ENCODE measurements around the gene ANKRD33.
"Not testable (repeated sequence)": the region's sequence is repeated elsewhere in the genome, so short reads cannot be mapped to it uniquely, and the experiment has no call there.

The ANKRD33 gene

GRCh38 chr12:51885294-51886020, 2.4 kb upstream of the ANKRD33 start:
- H3K4me1 ChIP-seq (ENCODE audit: control insufficient read depth in 1 of 2, insufficient read depth in 2 of 2, low read length in 2 of 2); H3K27me3 ChIP-seq (ENCODE audit: low read depth, low read length); H3K27ac ChIP-seq (ENCODE audit: low read length); H3K4me3 ChIP-seq (ENCODE audit: low read depth in 1 of 2, low read length in 2 of 2); H3K9me3 ChIP-seq (ENCODE audit: control insufficient read depth in 1 of 2, low read length in 2 of 2); H3K36me3 ChIP-seq (ENCODE audit: control insufficient read depth in 1 of 2, insufficient read depth in 2 of 2, low read length in 2 of 2): not testable (repeated sequence)

GRCh38 chr12:51886021-51886710, 1.7 kb upstream of the ANKRD33 start:
- H3K4me3 ChIP-seq (ENCODE audit: low read depth in 1 of 2, low read length in 2 of 2), result no peak overlapping the region
- H3K27ac ChIP-seq (ENCODE audit: low read length), result peak overlapping the region; percentile 21
- no peaks in the 10 kb centered on the region for H3K27me3 ChIP-seq (ENCODE audit: low read depth, low read length)
- H3K9me3 ChIP-seq (ENCODE audit: control insufficient read depth in 1 of 2, low read length in 2 of 2), result no peaks in the 10 kb centered on the region
- no peaks in the 10 kb centered on the region for H3K36me3 ChIP-seq (ENCODE audit: control insufficient read depth in 1 of 2, insufficient read depth in 2 of 2, low read length in 2 of 2)
- peaks cover 0 to 5% of the 10 kb centered on the region in 2 donors for H3K4me1 ChIP-seq (ENCODE audit: control insufficient read depth in 1 of 2, insufficient read depth in 2 of 2, low read length in 2 of 2)

- Histone ChIP-seq H3K9me3 (ENCODE audit: control insufficient read depth in 1 of 2, low read length in 2 of 2) (no peaks in the 10 kb centered on the region), H3K36me3 (ENCODE audit: control insufficient read depth in 1 of 2, insufficient read depth in 2 of 2, low read length in 2 of 2) (no peaks in the 10 kb centered on the region)
Observed at GRCh38 chr12:51888316-51889215, 663 bp downstream of the ANKRD33 start.

GRCh38 chr12:51889216-51890132, 1.6 kb downstream of the ANKRD33 start:
- Histone ChIP-seq H3K9me3 (ENCODE audit: control insufficient read depth in 1 of 2, low read length in 2 of 2) (no peaks in the 10 kb centered on the region), H3K4me3 (ENCODE audit: low read depth in 1 of 2, low read length in 2 of 2) (no peak overlapping the region), H3K4me1 (ENCODE audit: control insufficient read depth in 1 of 2, insufficient read depth in 2 of 2, low read length in 2 of 2) (peaks cover 0 to 5% of the 10 kb centered on the region in 2 donors), H3K27ac (ENCODE audit: low read length) (no peak overlapping the region), H3K36me3 (ENCODE audit: control insufficient read depth in 1 of 2, insufficient read depth in 2 of 2, low read length in 2 of 2) (no peaks in the 10 kb centered on the region), H3K27me3 (ENCODE audit: low read depth, low read length) (no peaks in the 10 kb centered on the region)

More at GRCh38 chr12:51888316-51889215, 663 bp downstream of the ANKRD33 start:
- Histone ChIP-seq H3K27ac (ENCODE audit: low read length) (no peak overlapping the region), H3K27me3 (ENCODE audit: low read depth, low read length) (no peaks in the 10 kb centered on the region), H3K4me1 (ENCODE audit: control insufficient read depth in 1 of 2, insufficient read depth in 2 of 2, low read length in 2 of 2) (peaks cover 0 to 5% of the 10 kb centered on the region in 2 donors), H3K4me3 (ENCODE audit: low read depth in 1 of 2, low read length in 2 of 2) (no peak overlapping the region)

- Histone ChIP-seq H3K9me3 (ENCODE audit: control insufficient read depth in 1 of 2, low read length in 2 of 2) (no peaks in the 10 kb centered on the region), H3K36me3 (ENCODE audit: control insufficient read depth in 1 of 2, insufficient read depth in 2 of 2, low read length in 2 of 2) (no peaks in the 10 kb centered on the region), H3K27me3 (ENCODE audit: low read depth, low read length) (no peaks in the 10 kb centered on the region), H3K4me3 (ENCODE audit: low read depth in 1 of 2, low read length in 2 of 2) (no peak overlapping the region), H3K4me1 (ENCODE audit: control insufficient read depth in 1 of 2, insufficient read depth in 2 of 2, low read length in 2 of 2) (peaks cover 0 to 5% of the 10 kb centered on the region in 2 donors), H3K27ac (ENCODE audit: low read length) (no peak overlapping the region)
Observed at GRCh38 chr12:51890133-51890464, 2.2 kb downstream of the ANKRD33 start.

GRCh38 chr12:51890511-51891171, 2.7 kb downstream of the ANKRD33 start:
- Histone ChIP-seq H3K9me3 (ENCODE audit: control insufficient read depth in 1 of 2, low read length in 2 of 2) (no peaks in the 10 kb centered on the region), H3K27me3 (ENCODE audit: low read depth, low read length) (no peaks in the 10 kb centered on the region), H3K4me1 (ENCODE audit: control insufficient read depth in 1 of 2, insufficient read depth in 2 of 2, low read length in 2 of 2) (peaks cover 0 to 5% of the 10 kb centered on the region in 2 donors), H3K4me3 (ENCODE audit: low read depth in 1 of 2, low read length in 2 of 2) (no peak overlapping the region), H3K36me3 (ENCODE audit: control insufficient read depth in 1 of 2, insufficient read depth in 2 of 2, low read length in 2 of 2) (no peaks in the 10 kb centered on the region), H3K27ac (ENCODE audit: low read length) (no peak overlapping the region)

GRCh38 chr12:51891843-51892242, 3.9 kb downstream of the ANKRD33 start:
- Histone ChIP-seq H3K9me3 (ENCODE audit: control insufficient read depth in 1 of 2, low read length in 2 of 2) (no peaks in the 10 kb centered on the region), H3K4me3 (ENCODE audit: low read depth in 1 of 2, low read length in 2 of 2) (no peak overlapping the region), H3K27me3 (ENCODE audit: low read depth, low read length) (no peaks in the 10 kb centered on the region), H3K36me3 (ENCODE audit: control insufficient read depth in 1 of 2, insufficient read depth in 2 of 2, low read length in 2 of 2) (no peaks in the 10 kb centered on the region), H3K4me1 (ENCODE audit: control insufficient read depth in 1 of 2, insufficient read depth in 2 of 2, low read length in 2 of 2) (no peaks in the 10 kb centered on the region), H3K27ac (ENCODE audit: low read length) (no peak overlapping the region)

- Histone ChIP-seq H3K27me3 (ENCODE audit: low read depth, low read length) (no peaks in the 10 kb centered on the region), H3K4me1 (ENCODE audit: control insufficient read depth in 1 of 2, insufficient read depth in 2 of 2, low read length in 2 of 2) (no peaks in the 10 kb centered on the region), H3K9me3 (ENCODE audit: control insufficient read depth in 1 of 2, low read length in 2 of 2) (no peaks in the 10 kb centered on the region), H3K4me3 (ENCODE audit: low read depth in 1 of 2, low read length in 2 of 2) (no peak overlapping the region), H3K27ac (ENCODE audit: low read length) (no peak overlapping the region), H3K36me3 (ENCODE audit: control insufficient read depth in 1 of 2, insufficient read depth in 2 of 2, low read length in 2 of 2) (no peaks in the 10 kb centered on the region)
Observed at GRCh38 chr12:51893786-51894185, 5.9 kb downstream of the ANKRD33 start.

GRCh38 chr12:51895378-51896135, 7.7 kb downstream of the ANKRD33 start:
- H3K27ac ChIP-seq (ENCODE audit: low read length), result no peak overlapping the region
- H3K4me1 ChIP-seq (ENCODE audit: control insufficient read depth in 1 of 2, insufficient read depth in 2 of 2, low read length in 2 of 2), result no peaks in the 10 kb centered on the region
- no peaks in the 10 kb centered on the region for H3K27me3 ChIP-seq (ENCODE audit: low read depth, low read length)
- H3K36me3 ChIP-seq (ENCODE audit: control insufficient read depth in 1 of 2, insufficient read depth in 2 of 2, low read length in 2 of 2), result no peaks in the 10 kb centered on the region
- H3K9me3 ChIP-seq (ENCODE audit: control insufficient read depth in 1 of 2, low read length in 2 of 2), result no peaks in the 10 kb centered on the region
- no peak overlapping the region for H3K4me3 ChIP-seq (ENCODE audit: low read depth in 1 of 2, low read length in 2 of 2)

GRCh38 chr12:51896236-51896635, 8.3 kb downstream of the ANKRD33 start:
- H3K36me3 ChIP-seq (ENCODE audit: control insufficient read depth in 1 of 2, insufficient read depth in 2 of 2, low read length in 2 of 2), result no peaks in the 10 kb centered on the region
- H3K27ac ChIP-seq (ENCODE audit: low read length), result no peak overlapping the region
- no peaks in the 10 kb centered on the region for H3K9me3 ChIP-seq (ENCODE audit: control insufficient read depth in 1 of 2, low read length in 2 of 2)
- no peaks in the 10 kb centered on the region for H3K27me3 ChIP-seq (ENCODE audit: low read depth, low read length)
- no peak overlapping the region for H3K4me3 ChIP-seq (ENCODE audit: low read depth in 1 of 2, low read length in 2 of 2)
- H3K4me1 ChIP-seq (ENCODE audit: control insufficient read depth in 1 of 2, insufficient read depth in 2 of 2, low read length in 2 of 2), result no peaks in the 10 kb centered on the region
